KOPT-K1 (cell line): Measurements from ENCODE around the gene TSPAN11.

Experiments
- H3K27ac ChIP-seq: fragments of 200-600 bp; sonication (generic); 2 replicates; pipeline ENCODE4 v1.5.1; 2016; ENCODE audit warnings: antibody characterized with exemption, mild to moderate bottlenecking, low read depth, low read length; ENCODE audit not compliant: poor library complexity, severe bottlenecking
- H3K36me3 ChIP-seq: fragments of 200-600 bp; sonication (generic); 2 replicates; pipeline ENCODE4 v1.5.1; 2017; ENCODE audit warnings: antibody characterized with exemption, mild to moderate bottlenecking, low read length, moderate library complexity; ENCODE audit not compliant: insufficient read depth
- H3K9me3 ChIP-seq: fragments of 200-600 bp; sonication (generic); 2 replicates; pipeline ENCODE4 v1.5.1; 2017; ENCODE audit warnings: antibody characterized with exemption, low read length, mild to moderate bottlenecking; ENCODE audit not compliant: insufficient read depth, poor library complexity, severe bottlenecking

The TSPAN11 gene

GRCh38 chr12:31035226-31035625 lies 108.7 kb downstream of the TSPAN11 start:
- no peak overlapping the region for H3K27ac ChIP-seq
- no peaks in the 10 kb centered on the region for H3K36me3 ChIP-seq
- H3K9me3 ChIP-seq: no peaks in the 10 kb centered on the region

- H3K27ac ChIP-seq: no peak overlapping the region
- H3K9me3 ChIP-seq: no peaks in the 10 kb centered on the region
- H3K36me3 ChIP-seq: no peaks in the 10 kb centered on the region
Observed at GRCh38 chr12:31035967-31036665, 109.6 kb downstream of the TSPAN11 start.

GRCh38 chr12:31037028-31037427 lies 110.5 kb downstream of the TSPAN11 start:
- Histone ChIP-seq H3K36me3 (no peaks in the 10 kb centered on the region), H3K9me3 (no peaks in the 10 kb centered on the region), H3K27ac (no peak overlapping the region)

GRCh38 chr12:31037931-31038330 lies 111.4 kb downstream of the TSPAN11 start:
- no peaks in the 10 kb centered on the region for H3K9me3 ChIP-seq
- H3K36me3 ChIP-seq: no peaks in the 10 kb centered on the region
- H3K27ac ChIP-seq: no peak overlapping the region

GRCh38 chr12:31041033-31041564 lies 114.6 kb downstream of the TSPAN11 start:
- no peak overlapping the region for H3K27ac ChIP-seq
- no peaks in the 10 kb centered on the region for H3K9me3 ChIP-seq

More at GRCh38 chr12:31041033-31041564, 114.6 kb downstream of the TSPAN11 start:
- no peaks in the 10 kb centered on the region for H3K36me3 ChIP-seq
